HepG2 (cell line): Measurements from ENCODE around the gene TRANK1. TPM values are rescaled to one million over a fixed set of nuclear protein-coding genes. Genes with fewer than 3 reads are reported as not detected.
A peak's percentile ranks its signal among the peaks of the same experiment; 100 is the strongest.

Experiments
- DMAP1 ChIP-seq: IDR thresholded peaks from 2 replicates; pipeline ENCODE4 v1.6.1; 2016
- DRAP1 ChIP-seq: IDR thresholded peaks from 2 replicates; pipeline ENCODE4 v1.6.1; 2016; ENCODE audit warnings: missing genetic modification reagents, missing compliant biosample characterization
- GPBP1L1 ChIP-seq: sonication (generic); formaldehyde crosslinking; IDR thresholded peaks from 2 replicates; pipeline ENCODE4 v1.5.0; 2020; ENCODE audit warnings: mild to moderate bottlenecking, missing genetic modification reagents
- HOXA7 ChIP-seq: sonication (generic); formaldehyde crosslinking; IDR thresholded peaks from 2 replicates; pipeline ENCODE4 v1.8.1; 2022; ENCODE audit warnings: mild to moderate bottlenecking, missing genetic modification reagents, moderate library complexity
- ISL2 ChIP-seq: sonication (generic); formaldehyde crosslinking; IDR thresholded peaks from 2 replicates; pipeline ENCODE4 v1.5.0; 2020; ENCODE audit warnings: missing genetic modification reagents
- NFIC ChIP-seq: IDR thresholded peaks from 2 replicates; pipeline ENCODE4 v1.6.1; 2012; ENCODE audit warnings: mild to moderate bottlenecking, low read length, inconsistent platforms
- PRDM10 ChIP-seq: sonication (generic); formaldehyde crosslinking; IDR thresholded peaks from 2 replicates; pipeline ENCODE4 v1.4.0; 2020; ENCODE audit warnings: low read depth, missing genetic modification reagents
- TBL1XR1 ChIP-seq: fragments of 150-350 bp; IDR thresholded peaks from 2 replicates; pipeline ENCODE4 v1.6.1; 2014; ENCODE audit warnings: borderline replicate concordance, low read length; ENCODE audit not compliant: partially characterized antibody
- TCF7L2 ChIP-seq: IDR thresholded peaks from 2 replicates; pipeline ENCODE4 v1.6.1; 2011; ENCODE audit warnings: mild to moderate bottlenecking, low read depth, low read length, moderate library complexity
- TRIM24 ChIP-seq: sonication (generic); formaldehyde crosslinking; IDR thresholded peaks from 2 replicates; pipeline ENCODE4 v1.8.0; 2022; ENCODE audit warnings: mild to moderate bottlenecking, missing genetic modification reagents
- ZNF484 ChIP-seq: sonication (generic); formaldehyde crosslinking; IDR thresholded peaks from 2 replicates; pipeline ENCODE4 v1.5.1; 2020; ENCODE audit warnings: mild to moderate bottlenecking, low read depth, missing genetic modification reagents, borderline replicate concordance
- ZNF530 ChIP-seq: sonication (generic); formaldehyde crosslinking; IDR thresholded peaks from 2 replicates; pipeline ENCODE4 v1.5.0; 2020; ENCODE audit warnings: low read depth, mild to moderate bottlenecking, missing genetic modification reagents
- ZNF543 ChIP-seq: sonication (generic); formaldehyde crosslinking; IDR thresholded peaks from 2 replicates; pipeline ENCODE4 v1.4.0; 2020; ENCODE audit warnings: mild to moderate bottlenecking, missing genetic modification reagents
- ZNF615 ChIP-seq: sonication (generic); formaldehyde crosslinking; IDR thresholded peaks from 2 replicates; pipeline ENCODE4 v1.5.0; 2020; ENCODE audit warnings: mild to moderate bottlenecking, missing genetic modification reagents, borderline replicate concordance
- ZNF678 ChIP-seq: sonication (generic); formaldehyde crosslinking; IDR thresholded peaks from 2 replicates; pipeline ENCODE4 v1.4.0; 2020; ENCODE audit warnings: mild to moderate bottlenecking, missing genetic modification reagents
- ZNF7 ChIP-seq: IDR thresholded peaks from 2 replicates; pipeline ENCODE4 v1.6.1; 2016; ENCODE audit warnings: missing biosample characterization, missing genetic modification reagents
- ZNF720 ChIP-seq: sonication (generic); formaldehyde crosslinking; IDR thresholded peaks from 2 replicates; pipeline ENCODE4 v1.4.0; 2020; ENCODE audit warnings: missing genetic modification reagents
- polyA plus RNA-seq, 8 experiments: library from polyadenylated mRNA; depleted of rRNA in 3 of 8; stranded (reverse) in 7 of 8; unstranded in 1 of 8; fragments of >200 nt; fragmentation: Illumina TruSeq in 4 of 8; extraction: Trizol in 4 of 8; gene quantifications; 2 replicates each; pipeline versions ENCODE4 v1.2.1 to v1.2.3, GENCODE V29; 2011 to 2016; ENCODE audit warnings: low read depth in 4 of 8, missing spikeins in 1 of 8, mixed read lengths in 1 of 8; ENCODE audit not compliant: insufficient read depth in 1 of 8
- total RNA-seq, 5 experiments: library from RNA; depleted of rRNA; stranded (reverse); fragments of >200 nt; fragmentation: Illumina TruSeq; extraction: Trizol; gene quantifications; 2 replicates each; pipeline ENCODE4 v1.2.3, GENCODE V29; 2016; ENCODE audit warnings: low read depth in 1 of 5
- TF ChIP-seq, protein P1 (sequence below): sonication (generic); formaldehyde crosslinking; IDR thresholded peaks from 2 replicates; pipeline ENCODE4 v1.5.1; 2020; ENCODE audit warnings: missing genetic modification reagents, mild to moderate bottlenecking, borderline replicate concordance

TRANK1 gene
- total and polyA plus RNA-seq, 2 of the 13 experiments (the other 11 are each of a cell fraction or from before 2014, with no cell fraction given), result 0.13 to 0.32 TPM

GRCh38 chr3:36992806-36993325 lies 48.0 kb upstream of the TRANK1 start, which contains the start of gene EPM2AIP1 (continued):
- TF ChIP-seq NFIC (no peak), ZNF484 (CRISPR knock-in tag) (0 out of 2 replicates have a peak, but pooled peaks have one; percentile 75), ISL2 (peak; percentile 64), TRIM24 (CRISPR knock-in tag) (no peak), GPBP1L1 (no peak), DRAP1 (CRISPR knock-in tag) (peak; percentile 92), ZNF720 (CRISPR knock-in tag) (no peak), ZNF7 (CRISPR knock-in tag) (0 out of 2 replicates have a peak, but pooled peaks have one; percentile 32), TCF7L2 (no peak), PRDM10 (CRISPR knock-in tag) (no peak), ZNF678 (CRISPR knock-in tag) (no peak; the same call in 1 of the 2 replicates), ZNF615 (CRISPR knock-in tag) (no peak), DMAP1 (CRISPR knock-in tag) (peak; percentile 61), ZNF530 (CRISPR knock-in tag) (no peak), TBL1XR1 (no peak), HOXA7 (no peak), ZNF543 (CRISPR knock-in tag) (no peak)
- TF ChIP-seq, protein P1, sequence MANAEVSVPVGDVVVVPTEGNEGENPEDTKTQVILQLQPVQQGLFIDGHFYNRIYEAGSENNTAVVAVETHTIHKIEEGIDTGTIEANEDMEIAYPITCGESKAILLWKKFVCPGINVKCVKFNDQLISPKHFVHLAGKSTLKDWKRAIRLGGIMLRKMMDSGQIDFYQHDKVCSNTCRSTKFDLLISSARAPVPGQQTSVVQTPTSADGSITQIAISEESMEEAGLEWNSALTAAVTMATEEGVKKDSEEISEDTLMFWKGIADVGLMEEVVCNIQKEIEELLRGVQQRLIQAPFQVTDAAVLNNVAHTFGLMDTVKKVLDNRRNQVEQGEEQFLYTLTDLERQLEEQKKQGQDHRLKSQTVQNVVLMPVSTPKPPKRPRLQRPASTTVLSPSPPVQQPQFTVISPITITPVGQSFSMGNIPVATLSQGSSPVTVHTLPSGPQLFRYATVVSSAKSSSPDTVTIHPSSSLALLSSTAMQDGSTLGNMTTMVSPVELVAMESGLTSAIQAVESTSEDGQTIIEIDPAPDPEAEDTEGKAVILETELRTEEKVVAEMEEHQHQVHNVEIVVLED, result peak; percentile 54; the same call in 1 of the 2 replicates
